ENCODE results near the gene TRIM40. TPM values are rescaled to one million over a fixed set of nuclear protein-coding genes. Genes with fewer than 3 reads are reported as not detected.

The TRIM40 gene, protein sequence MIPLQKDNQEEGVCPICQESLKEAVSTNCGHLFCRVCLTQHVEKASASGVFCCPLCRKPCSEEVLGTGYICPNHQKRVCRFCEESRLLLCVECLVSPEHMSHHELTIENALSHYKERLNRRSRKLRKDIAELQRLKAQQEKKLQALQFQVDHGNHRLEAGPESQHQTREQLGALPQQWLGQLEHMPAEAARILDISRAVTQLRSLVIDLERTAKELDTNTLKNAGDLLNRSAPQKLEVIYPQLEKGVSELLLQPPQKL
- total RNA-seq, result not detected

DNA sequence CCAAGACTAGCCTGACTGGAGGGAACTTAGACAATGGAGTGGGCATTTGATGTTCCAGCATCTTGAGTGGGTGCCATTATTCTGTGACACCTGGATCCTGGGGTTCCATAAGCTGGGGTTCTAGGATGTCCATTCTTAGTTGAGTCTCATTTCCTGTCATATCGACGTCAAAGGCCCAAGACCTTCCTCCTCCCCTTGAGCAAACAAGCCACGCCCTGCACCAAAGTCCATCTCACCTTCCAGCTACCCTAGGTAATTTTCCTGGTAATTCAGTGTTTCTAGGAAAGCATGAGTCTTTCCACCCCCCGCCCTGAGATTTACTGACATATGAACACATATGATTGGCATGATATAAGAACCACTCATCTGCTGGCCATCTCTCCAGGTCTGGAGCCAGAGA is at the start of gene TRIM40:
Gene TRIM40 (plus strand): TSS at position 384 of the 400 bp plus-strand sequence. CDS start 897 bp downstream, outside the sequence.
- no peak for ATAC-seq

DNA sequence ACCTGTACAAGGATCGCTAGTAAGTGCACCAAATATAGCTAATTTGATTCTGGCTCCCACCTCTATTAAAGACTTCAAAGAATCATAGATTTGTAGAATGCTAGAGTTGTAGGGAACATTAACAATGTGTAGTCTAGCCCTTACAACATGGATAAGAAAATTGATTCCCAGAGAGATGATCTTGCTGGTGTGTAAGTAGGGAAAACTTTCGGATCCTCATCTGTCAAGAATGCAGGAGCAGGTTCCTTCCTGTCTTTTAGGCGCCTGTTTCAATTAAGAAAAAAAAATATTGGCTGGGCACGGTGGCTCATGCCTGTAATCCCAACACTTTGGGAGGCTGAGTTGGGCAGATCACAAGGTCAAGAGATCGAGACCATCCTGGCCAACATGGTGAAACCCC is 48.1 kb upstream of the TRIM40 start:
- no peak for ATAC-seq

DNA sequence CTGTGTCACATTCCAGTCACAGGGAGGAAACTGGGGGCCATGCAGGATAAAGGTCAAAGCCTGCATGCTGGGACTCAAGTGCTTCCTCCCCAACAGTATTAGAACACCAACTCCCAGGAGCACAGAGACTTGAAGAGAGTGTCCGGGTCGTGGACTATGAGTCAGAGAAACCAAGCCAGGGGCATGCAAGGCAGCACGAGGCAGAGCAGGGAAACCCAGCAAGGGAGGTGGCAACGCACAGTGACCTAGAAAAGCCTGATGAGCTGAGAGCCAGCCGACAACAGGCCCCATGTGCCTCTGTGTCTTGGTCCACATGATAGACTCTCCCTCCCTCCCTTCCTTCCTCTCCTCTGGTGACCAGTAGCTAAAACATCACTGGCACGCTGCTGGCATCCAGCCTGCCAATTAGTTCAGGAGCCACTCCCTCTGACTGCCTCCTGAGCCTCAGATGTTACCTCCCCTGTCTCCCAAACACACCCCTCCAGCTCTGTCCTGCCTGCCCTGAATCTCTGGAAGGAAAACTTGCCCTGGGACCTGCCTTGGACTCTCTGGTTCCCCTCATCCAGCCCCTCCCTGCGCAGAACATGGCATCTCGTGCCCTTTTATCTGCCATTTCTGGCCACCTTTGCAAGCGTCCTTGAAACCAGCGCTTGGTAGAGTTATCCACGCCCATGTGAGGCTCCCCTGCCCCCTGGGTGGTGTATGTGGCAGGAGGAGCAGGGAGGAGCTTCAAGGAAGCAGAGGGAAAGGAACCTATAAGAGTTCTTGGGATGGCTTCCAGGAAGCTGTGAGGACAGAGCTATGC is 44.2 kb upstream of the TRIM40 start:
- ATAC-seq, result peak; percentile 86

DNA sequence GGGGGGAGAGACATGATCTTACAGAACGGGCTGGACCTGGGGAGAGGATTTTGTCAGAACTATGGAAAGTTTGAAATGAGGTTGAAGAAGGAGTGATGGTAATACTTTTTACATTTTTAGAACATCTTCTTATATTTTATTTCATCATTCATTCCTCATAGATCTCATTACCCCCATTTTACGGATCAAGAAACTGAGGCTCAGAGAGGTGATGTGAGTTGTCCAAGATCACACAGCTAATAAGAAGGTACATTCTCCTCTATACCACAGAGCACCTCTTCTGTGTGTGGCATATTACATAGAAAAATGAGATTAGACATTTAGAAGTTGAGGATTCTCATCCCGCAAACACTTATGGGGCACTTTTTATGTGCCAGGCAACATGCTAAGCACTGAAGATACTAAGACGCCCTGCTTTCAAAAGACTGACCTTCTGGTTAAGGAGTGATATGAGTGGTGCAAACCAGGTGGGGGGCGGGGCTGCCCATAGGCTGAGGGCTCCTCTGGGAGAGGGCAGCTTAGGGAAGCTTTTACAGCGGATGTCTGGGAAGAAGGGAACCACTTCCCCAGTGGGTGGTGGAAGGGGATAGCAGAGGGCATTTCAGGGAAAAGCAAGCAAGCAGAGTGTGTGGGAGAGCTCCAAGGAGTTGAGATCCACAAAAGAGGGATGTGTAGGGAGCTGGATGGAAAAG is 42.9 kb upstream of the TRIM40 start:
- ATAC-seq, result no peak

DNA sequence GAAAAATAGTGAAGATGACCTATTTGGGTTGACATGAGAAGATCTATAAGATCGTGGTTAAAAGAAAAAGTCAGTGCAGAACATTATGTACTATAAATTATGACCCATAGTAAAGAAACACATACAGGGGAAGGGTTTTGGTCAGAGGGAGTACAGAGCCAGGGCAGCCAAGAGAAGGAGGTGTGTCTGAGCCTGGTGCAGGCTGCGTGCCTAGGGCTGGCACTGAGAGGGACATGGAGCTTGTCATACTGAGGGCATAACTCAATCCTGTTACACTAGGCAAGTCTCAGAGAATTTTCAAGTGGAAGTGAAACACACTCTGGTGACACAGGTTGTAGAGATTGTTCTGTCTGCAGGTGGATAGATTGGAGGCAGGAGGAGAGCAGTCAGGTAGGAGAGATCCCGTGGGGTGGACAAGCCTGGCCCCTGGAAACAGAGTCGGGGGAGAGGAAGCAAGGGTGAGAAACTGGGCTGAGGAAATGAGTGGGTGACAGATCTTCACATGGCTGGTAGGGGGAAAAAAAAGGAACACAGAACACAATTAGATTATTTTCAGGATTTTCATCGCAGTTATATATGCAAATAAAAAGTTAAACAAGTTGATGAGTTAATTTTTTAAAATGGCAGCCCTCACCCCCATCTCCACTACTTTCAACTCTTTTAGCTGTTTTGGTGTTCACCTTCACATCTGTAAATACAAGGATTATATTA is 41.8 kb upstream of the TRIM40 start:
- no peak for ATAC-seq

DNA sequence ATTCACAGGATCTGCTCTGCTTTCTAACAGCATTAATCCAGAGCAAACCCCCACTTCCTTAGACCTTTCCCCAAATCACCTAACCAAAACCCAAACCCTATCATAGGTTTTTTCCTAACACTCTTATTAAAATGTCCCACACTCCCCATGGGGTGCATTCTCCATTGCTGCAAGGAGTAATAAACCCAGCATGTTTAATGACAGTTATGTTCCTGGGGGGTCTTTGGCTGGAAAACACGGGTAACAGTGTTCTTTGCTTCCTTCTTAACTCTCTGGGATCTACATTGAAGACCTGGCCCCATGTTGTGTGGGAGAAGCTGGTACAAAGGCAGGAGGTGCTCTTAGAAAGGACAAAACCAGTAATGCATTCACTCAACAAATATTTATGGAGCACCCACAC is 39.1 kb upstream of the TRIM40 start:
- ATAC-seq, result no peak

DNA sequence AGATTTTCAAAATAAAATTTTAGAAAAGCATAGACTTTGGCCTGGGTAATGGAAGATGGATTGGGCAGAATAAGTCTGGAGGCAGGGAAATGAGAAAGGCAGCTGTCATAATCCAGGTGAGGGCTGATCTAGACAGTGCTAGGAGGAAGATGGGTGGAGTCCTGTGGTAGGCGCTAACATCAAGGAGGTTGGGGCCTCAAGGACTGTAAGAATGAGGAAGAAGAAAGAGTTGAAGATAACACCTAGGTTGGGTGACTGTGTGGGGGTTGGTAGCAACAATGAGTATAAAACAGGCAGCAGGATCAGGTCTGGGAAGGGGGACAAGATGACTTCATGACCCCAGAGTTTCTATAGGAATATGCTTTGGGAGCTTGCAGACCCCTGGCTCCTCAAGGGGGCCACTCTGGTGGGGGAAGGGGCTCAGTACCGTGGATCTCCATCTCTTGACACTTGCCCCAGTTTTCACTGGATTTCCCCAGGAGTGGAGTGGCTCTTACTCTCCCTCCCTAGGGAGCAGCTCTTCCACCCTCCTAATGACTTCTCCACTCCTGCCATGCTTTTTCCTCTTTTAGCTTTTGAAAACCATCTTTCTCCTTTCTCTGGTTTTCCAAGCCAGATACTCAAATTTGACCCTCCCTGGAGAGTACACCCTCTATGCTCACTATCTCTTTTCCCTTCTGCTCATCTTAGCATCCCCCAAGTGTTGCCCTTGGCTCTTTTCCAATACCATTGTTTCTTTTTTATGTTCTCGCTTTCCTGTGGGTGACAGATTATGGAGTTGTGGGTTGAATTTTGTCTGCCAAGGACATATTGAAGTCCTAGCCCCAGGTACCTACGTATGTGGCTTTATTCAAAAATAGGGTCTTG is 37.8 kb upstream of the TRIM40 start:
- no peak for ATAC-seq

DNA sequence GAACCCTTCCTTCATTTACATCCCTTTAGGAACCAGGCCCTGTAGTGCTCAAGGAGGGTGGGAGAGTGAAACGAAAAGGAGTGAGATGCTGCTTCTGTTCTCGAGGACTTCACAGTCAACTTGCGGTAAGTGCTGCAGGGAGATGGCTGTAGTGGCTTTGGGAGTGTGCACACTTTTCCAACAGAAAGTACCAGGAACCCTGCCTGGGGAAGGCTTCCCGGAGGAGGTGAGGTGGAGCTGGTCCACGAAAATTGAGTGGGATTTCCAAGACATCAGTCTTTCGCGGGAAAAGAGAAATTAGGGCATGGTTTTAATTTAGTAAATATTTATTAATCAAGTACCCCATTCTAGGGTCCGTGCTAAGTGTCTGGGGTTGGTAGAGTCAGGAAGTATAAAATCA is 35.8 kb upstream of the TRIM40 start:
- ATAC-seq, result no peak

DNA sequence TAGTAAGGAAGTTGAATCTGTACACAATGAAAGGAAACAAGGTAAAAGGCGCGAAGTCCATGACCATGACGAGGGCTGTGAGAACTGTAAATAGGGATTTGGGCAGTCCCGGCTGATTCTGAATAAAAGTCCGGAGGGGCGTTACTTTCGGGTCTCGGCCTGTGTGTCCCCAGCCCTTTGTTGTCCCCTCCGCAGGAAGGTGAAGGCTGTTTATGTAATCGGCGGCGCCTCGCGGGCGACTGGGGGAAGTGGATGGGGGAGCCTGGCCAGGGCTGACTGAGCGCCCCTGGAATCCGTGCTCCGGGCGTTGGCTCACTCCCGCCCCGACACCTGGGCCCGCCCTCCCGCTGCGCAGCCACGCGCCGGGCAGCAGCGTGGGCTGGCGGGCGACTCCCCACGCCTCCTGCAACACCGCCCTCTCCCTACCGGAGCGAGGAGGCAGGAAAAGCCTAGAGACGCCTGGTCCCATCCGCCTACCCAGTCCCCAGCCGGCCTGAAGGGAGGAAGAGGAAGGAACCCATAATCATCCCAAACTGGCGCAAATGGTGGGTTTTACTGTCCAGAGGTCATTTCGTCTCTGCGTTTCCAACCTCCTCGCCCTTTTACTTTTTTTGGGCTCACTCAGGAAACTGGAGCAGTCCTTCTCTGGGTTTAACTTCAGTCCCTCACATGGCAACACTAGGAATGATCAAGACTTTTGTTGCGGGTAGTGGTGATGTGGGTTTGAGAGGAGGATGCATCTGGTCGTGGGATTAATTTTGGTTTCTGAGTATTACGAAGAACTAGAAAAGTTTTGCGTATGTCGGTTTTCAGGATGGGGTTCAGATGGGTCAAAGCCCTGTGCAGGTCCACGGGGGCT is 35.1 kb upstream of the TRIM40 start:
- ATAC-seq, result peak; percentile 83

DNA sequence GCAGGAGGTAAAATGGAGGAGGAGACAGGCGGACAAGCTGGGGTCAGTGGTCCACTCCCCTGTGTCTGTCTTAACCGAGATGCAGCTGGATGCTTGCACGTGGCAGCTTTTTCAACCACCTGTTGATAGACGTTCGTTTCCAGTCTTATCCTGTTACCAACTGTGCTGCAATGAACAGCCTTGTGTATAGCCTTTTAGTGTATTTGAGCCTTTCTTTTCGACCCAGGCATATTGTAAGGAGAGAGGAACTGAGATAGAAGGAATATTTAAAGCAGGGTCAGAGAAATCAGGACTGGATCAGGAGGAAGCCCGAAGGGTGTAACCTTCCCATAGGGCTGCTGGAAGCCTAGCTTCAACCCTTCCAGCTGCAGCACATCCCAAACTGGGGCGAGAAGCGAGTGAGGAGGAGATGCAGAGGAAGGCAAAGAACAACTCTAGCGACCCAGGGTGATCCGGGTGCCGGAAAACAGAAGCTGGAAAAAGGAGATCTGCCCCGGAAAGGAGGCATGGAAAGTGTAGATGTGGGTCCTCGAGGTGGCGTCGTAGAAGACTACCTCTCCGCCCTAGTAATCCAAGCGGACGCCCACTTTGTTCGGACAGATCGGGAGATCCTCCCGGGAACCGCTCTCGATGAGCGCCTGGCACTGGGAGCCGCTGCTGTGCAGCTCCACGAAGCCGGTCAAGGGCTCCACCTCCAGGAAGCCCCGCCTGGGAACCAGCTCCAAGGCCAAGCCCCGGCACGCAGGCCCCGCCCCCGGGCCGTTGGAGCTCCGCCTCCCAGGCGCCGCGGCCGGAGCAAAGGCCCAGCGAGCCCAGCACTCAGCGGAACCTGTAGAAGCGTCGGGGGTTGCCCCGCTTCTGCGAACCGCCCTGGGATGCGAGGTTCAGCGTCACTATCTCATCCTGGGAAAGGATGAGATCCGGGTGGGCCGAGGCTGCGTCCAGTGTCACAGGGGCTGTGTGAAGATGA is 34.2 kb upstream of the TRIM40 start:
- ATAC-seq, result peak; percentile 87

DNA sequence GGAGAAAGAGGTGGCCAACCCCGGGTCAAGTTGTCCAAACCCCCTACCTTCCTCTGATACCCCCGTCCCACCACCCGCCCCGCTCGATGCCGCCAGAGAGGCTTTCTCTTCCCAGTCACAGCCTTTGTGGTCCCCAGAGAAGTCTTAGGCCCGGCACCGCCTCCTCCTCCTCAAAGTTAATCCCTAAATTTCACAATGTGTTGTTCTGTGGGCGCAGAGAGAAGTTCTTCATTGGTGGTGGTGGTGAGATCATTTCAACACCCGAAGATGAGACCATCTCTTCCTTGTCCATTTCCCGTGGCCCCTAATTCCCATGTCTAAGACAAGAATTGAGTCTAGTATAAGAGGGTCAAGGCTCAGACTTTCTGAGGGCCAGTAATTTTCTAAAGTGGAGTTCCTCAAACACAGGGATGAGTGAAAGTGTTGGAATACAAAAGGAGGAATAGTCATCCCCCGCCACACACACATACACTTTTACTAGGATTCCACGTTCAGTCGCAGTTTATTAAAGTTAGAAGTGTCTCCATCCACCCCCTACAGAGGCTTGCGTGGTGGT is 33.4 kb upstream of the TRIM40 start:
- peak; percentile 42 for ATAC-seq

DNA sequence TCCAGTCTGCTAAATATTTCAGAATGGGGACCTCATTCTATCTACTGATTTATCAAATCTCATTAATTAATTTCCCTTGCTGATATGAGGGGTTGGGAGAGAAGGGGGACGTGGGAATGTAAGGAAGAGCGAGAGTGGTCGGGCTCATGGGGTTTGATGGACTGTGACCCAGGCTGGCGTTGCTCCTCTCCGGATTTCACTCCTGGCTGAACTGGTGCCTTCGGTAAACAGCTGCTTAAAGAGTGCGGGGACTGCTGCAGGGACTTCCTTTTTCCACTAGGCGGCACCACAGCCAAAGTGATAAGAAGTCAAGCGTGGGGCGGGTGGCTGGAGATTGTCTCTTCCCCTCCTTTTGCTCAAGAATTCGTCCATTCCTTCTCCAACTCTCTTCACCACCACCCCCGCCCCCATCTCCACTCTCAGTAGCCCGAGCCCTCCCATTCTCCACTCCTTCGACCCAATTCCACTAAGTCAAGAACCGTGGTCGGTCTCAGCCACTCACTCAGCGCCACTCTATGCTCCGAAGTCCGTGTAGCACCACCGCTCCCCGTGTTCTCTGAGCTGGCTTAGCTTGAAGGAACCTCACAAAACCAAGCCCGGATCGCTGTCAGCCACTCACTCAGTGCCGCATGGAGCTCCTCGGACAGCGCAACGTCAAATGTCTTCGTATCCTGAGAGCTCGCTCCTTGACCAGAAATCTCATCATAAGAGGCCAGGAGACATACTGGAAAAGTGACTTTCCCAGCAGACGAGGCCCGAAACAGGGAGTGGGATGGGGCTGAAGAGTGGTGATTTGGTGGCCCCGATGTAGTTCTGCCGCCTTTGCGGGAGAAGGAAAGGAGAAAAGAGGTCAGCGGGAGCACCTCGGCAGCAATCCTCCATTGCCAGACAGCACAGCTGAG is 32.7 kb upstream of the TRIM40 start:
- ATAC-seq, result peak; percentile 72

DNA sequence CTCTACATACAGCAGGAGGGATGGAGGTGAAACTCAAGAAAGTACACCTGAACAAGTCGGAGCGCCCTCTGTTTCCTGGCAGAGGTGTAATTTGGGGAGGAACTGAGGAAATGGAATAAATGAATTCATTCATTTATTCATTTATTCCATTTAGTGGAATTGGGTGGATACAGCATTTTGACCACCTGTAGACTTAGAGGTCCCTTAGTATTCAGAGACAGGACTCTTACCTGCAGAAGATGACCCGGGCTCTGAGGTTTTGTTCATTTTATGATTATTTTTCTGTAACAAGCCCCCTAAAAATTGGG is 32.1 kb upstream of the TRIM40 start:
- no peak for ATAC-seq

DNA sequence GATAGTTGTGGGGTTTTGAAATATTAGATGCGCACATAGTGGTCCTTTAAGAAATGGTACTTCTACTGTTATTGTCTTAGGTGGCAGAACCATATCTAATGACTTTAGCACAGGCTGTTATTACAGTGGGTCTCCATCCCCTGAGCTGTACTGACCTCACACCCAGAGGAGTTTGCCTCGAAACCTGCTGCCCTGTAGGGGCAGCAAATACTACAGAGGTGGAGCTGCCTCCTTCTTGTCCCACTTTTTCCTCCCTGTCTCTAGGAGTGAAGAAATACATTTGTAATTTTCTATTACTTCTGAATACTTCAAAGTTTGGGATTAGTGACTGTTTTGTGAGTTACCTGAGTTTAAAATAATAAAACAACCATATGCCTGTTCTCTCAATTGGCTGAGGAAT is 31.3 kb upstream of the TRIM40 start:
- no peak for ATAC-seq

DNA sequence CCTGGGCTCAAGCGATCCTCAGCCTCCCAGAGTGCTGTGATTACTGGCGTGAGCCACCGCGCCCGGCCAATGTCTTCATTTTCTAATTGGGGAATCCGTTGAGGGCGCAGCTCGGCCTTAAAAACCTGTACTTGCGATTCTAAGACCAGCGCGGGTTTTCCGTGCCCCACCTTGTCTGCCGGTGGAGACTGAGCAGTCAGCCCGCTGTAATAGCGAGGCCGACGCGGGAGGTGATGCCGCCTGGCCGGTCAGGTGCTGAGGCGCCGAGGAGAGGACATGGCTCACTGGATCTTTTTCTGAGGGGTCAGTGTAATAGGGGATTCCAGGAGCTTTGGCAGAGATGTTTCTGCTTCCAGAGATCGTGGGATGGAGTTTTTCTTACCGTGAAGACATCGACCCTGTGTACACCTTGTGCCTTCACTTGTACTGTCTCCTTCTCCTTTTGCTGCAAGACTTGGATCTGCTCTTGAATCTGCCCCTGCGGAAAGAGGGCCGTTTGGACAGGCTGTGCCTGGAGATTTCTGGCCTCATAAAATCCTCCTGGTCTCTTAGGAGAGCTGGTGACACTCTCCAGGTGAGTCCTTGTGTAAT is 24.6 kb upstream of the TRIM40 start:
- ATAC-seq, result no peak

DNA sequence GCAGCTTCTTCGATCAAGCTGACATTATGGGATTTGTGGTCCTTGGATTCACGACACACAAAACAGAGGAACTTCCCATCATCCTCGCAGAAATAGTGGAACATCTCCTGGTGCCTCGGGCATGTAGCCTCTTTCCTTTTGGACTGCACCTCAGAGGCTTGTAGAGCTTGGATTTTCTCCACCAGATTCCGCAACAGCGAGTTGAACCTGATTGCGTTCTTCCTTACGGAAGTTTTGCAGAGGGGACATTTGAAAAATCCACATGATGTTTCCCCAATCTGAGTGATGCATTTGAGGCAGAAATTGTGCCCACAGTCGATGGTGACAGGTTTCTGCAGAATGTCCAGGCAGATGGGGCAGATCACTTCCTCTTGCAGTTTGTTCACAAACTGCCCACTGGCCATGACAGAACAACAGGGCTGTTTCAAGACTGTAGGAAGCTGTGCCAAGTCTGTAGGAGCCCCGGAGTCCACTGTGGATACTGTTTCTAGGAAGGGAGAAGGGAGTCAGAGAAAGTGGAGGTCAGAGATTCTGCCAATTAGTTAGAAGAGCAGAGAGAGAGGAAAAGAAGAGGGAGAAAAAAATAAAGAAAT is 23.4 kb upstream of the TRIM40 start:
- no peak for ATAC-seq

DNA sequence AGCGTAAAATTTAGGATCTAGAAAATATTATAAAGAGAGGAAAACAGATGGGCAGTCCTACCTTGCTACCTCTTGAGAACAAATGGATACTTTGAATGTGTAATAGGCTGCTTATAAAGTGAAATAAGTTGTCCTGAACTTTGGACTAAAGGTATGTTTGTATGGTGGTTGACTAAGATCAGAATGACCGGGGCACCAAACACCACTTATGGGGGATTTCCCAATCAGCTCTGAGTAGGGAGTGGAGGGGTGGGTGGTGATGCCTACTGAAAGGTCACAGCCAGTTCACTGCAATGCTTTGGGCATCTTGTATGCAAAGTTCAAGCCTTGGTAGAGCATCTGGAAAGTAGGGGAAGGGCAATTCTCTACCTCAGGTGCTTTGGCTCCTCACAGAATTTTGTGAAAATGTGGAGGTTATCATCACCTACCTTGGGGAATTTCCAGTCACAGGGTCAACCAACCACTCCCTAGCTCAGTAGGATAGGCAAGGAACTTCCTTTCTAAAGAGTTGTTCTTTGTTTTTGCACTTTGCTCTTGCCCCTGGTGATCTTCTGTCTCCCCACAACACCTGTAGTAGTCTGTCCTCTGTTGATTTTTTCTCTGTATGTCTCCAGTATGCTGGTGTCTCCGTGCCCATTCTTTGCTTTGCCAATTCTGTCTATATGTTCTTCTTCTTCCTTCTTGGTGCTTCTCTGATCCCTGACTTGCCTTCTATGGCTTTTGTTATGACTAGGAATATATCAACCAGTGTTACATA is 22.8 kb upstream of the TRIM40 start, which contains the start of gene TRIM31:
Gene TRIM31 (minus strand): TSS at position 88 of the 757 bp plus-strand sequence. CDS start 285 bp downstream, outside the sequence.
- ATAC-seq, result no peak
